ENCODE measurements around the gene NGEF.

- TF ChIP-seq CTCF (IDR thresholded peaks at IDR 0.05; ENCODE audit: insufficient read depth, low read length): no peak
- TF ChIP-seq POLR2AphosphoS5 (IDR thresholded peaks at IDR 0.05; ENCODE audit: low read depth): no peak
- no peak for TF ChIP-seq GABPA (IDR thresholded peaks at IDR 0.05; ENCODE audit: low read depth)
- TF ChIP-seq REST (IDR thresholded peaks at IDR 0.05; ENCODE audit: insufficient replicate concordance, low read depth): no peak
These were observed 115.3 kb downstream of the NGEF start for GRCh38 chr2:232897598-232898408.
